ENCODE data around the gene EPS8L2.

- no peak for TF ChIP-seq EZH2 (IDR thresholded peaks at IDR 0.05; ENCODE audit: insufficient read depth, low read length)
- TF ChIP-seq, protein P1, sequence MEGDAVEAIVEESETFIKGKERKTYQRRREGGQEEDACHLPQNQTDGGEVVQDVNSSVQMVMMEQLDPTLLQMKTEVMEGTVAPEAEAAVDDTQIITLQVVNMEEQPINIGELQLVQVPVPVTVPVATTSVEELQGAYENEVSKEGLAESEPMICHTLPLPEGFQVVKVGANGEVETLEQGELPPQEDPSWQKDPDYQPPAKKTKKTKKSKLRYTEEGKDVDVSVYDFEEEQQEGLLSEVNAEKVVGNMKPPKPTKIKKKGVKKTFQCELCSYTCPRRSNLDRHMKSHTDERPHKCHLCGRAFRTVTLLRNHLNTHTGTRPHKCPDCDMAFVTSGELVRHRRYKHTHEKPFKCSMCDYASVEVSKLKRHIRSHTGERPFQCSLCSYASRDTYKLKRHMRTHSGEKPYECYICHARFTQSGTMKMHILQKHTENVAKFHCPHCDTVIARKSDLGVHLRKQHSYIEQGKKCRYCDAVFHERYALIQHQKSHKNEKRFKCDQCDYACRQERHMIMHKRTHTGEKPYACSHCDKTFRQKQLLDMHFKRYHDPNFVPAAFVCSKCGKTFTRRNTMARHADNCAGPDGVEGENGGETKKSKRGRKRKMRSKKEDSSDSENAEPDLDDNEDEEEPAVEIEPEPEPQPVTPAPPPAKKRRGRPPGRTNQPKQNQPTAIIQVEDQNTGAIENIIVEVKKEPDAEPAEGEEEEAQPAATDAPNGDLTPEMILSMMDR (IDR thresholded peaks at IDR 0.05; ENCODE audit: insufficient read depth, low read depth, low read length), result no peak
Measured at GRCh38 chr11:747158-748006, 41.4 kb downstream of the EPS8L2 start, which contains the start of gene TALDO1.

All from astrocyte (in vitro differentiated cells and primary cell).